ENCODE results near the gene NDUFV3.

DNA sequence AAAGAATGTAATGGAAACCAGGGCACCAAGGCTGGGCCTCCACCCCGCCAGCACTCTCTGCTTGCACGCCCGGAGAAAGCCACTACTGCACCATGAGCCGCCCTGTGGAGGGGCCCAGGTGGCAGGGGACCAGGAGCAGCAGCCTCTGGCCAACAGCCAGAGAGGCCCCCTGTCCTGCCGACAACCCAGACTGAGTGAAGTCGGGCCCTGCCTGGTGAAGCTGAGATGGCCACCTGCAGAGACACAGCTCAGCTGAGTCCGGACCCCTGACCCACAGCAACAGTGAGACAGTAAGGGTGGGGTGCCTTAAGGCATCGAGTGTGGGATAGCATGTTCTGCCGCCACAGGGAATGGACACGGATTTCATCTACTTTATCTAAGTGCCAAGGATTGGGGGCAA is 42.6 kb upstream of the NDUFV3 start:
- TF ChIP-seq, protein P1, sequence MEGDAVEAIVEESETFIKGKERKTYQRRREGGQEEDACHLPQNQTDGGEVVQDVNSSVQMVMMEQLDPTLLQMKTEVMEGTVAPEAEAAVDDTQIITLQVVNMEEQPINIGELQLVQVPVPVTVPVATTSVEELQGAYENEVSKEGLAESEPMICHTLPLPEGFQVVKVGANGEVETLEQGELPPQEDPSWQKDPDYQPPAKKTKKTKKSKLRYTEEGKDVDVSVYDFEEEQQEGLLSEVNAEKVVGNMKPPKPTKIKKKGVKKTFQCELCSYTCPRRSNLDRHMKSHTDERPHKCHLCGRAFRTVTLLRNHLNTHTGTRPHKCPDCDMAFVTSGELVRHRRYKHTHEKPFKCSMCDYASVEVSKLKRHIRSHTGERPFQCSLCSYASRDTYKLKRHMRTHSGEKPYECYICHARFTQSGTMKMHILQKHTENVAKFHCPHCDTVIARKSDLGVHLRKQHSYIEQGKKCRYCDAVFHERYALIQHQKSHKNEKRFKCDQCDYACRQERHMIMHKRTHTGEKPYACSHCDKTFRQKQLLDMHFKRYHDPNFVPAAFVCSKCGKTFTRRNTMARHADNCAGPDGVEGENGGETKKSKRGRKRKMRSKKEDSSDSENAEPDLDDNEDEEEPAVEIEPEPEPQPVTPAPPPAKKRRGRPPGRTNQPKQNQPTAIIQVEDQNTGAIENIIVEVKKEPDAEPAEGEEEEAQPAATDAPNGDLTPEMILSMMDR (conservative IDR thresholded peaks at IDR 0.05; ENCODE audit: low read length), result no peak
- no peak for TF ChIP-seq EZH2phosphoT487 (IDR thresholded peaks at IDR 0.05; ENCODE audit: borderline replicate concordance, low read depth, low read length)
